HFFc6 (cell line): Measurements from ENCODE around the gene EHHADH. TPM values are rescaled to one million over a fixed set of nuclear protein-coding genes. Genes with fewer than 3 reads are reported as not detected.

Source experiments
- DNase-seq: peaks from one replicate; pipeline ENCODE4 v3.0.0-alpha.2; 2018
- H3K27ac Mint-ChIP-seq: 2 replicates; pipeline ENCODE4 v1.8.0; 2020; ENCODE audit warnings: mild to moderate bottlenecking, mixed read lengths
- H3K27me3 Mint-ChIP-seq: 2 replicates; pipeline ENCODE4 v1.8.0; 2021; ENCODE audit warnings: mild to moderate bottlenecking, moderate library complexity, mixed read lengths; ENCODE audit not compliant: insufficient read depth
- H3K36me3 Mint-ChIP-seq: 2 replicates; pipeline ENCODE4 v1.8.0; 2021; ENCODE audit warnings: low read depth, mixed read lengths
- H3K4me1 Mint-ChIP-seq: 2 replicates; pipeline ENCODE4 v1.8.0; 2020; ENCODE audit warnings: low read depth, mixed read lengths
- H3K4me3 Mint-ChIP-seq: 2 replicates; pipeline ENCODE4 v1.8.0; 2020; ENCODE audit warnings: mild to moderate bottlenecking, moderate library complexity, mixed read lengths
- H3K9me3 Mint-ChIP-seq: 2 replicates; pipeline ENCODE4 v1.8.0; 2020; ENCODE audit warnings: mild to moderate bottlenecking, mixed read lengths
- total RNA-seq, 6 experiments: library from RNA; stranded (reverse); fragmentation: NEBNext Ultra II Directional; extraction: Animal tissue kit (Norgen Biotek cat#: 25700); gene quantifications; 2 replicates in 1 of 6; 3 replicates in 5 of 6; pipeline ENCODE4 v1.2.3, GENCODE V29; 2021
- TF ChIP-seq, protein P1 (sequence below): fragments of 200-600 bp; sonication (generic); IDR thresholded peaks from 2 replicates; pipeline ENCODE4 v1.5.0; 2021; ENCODE audit warnings: antibody characterized with exemption, mild to moderate bottlenecking

The EHHADH gene
- total RNA-seq, 6 experiments from 2014 or later, result 4.2 to 7.4 (median 6.4) TPM

DNA sequence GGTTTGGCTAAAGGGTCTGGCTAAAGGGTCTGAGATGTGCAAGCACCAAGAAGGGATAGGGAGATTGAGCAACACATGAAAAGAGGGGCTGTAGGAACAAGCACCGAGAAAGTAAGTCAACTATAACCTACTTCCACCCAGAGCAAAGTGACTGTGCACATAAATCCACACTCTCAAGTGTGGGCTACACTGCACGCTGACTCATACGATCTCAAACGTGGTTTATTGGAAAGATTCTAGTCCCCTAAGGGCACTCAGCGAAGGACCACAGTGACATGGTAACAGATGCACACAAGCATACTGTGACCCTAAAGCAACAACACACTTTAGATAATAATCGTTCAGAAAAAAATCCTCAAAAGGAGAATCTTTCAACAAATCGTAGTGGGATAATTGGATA, 48.0 kb downstream of the EHHADH start:
- Mint-ChIP-seq H3K27me3 (no peaks in the 10 kb centered on the region; the same call in 1 of the 2 replicates), H3K36me3 (peaks cover 4% of the 10 kb centered on the region), H3K27ac (no peak overlapping the region), H3K4me3 (no peak overlapping the region), H3K9me3 (no peaks in the 10 kb centered on the region), H3K4me1 (peaks cover 32% of the 10 kb centered on the region)
- TF ChIP-seq, protein P1, sequence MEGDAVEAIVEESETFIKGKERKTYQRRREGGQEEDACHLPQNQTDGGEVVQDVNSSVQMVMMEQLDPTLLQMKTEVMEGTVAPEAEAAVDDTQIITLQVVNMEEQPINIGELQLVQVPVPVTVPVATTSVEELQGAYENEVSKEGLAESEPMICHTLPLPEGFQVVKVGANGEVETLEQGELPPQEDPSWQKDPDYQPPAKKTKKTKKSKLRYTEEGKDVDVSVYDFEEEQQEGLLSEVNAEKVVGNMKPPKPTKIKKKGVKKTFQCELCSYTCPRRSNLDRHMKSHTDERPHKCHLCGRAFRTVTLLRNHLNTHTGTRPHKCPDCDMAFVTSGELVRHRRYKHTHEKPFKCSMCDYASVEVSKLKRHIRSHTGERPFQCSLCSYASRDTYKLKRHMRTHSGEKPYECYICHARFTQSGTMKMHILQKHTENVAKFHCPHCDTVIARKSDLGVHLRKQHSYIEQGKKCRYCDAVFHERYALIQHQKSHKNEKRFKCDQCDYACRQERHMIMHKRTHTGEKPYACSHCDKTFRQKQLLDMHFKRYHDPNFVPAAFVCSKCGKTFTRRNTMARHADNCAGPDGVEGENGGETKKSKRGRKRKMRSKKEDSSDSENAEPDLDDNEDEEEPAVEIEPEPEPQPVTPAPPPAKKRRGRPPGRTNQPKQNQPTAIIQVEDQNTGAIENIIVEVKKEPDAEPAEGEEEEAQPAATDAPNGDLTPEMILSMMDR, result no peak
- no peak for DNase-seq

DNA sequence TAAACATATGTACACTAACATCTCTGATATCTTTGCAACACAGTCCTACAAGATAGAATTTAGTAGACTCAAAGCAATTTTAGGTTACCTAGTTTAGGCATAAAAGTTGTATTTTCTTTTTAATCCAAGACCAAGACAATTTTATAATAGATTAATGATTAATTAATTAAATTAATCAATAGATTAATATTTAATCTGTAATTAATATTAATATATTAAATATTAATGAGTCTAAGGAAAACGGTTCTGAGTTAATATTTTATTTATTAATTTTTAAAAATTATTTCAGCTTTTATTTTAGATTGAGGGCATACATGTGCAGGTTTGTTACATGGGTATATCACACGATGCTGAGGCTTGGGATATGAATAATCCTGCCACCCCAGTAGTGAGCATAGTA, 49.0 kb downstream of the EHHADH start:
- H3K27me3 Mint-ChIP-seq, result no peaks in the 10 kb centered on the region; the same call in 1 of the 2 replicates
- DNase-seq, result no peak
- peaks cover 40% of the 10 kb centered on the region for H3K4me1 Mint-ChIP-seq
- no peaks in the 10 kb centered on the region for H3K9me3 Mint-ChIP-seq
- TF ChIP-seq, protein P1, result no peak
- no peak overlapping the region for H3K27ac Mint-ChIP-seq
- no peak overlapping the region for H3K4me3 Mint-ChIP-seq
- peaks cover 7% of the 10 kb centered on the region for H3K36me3 Mint-ChIP-seq

DNA sequence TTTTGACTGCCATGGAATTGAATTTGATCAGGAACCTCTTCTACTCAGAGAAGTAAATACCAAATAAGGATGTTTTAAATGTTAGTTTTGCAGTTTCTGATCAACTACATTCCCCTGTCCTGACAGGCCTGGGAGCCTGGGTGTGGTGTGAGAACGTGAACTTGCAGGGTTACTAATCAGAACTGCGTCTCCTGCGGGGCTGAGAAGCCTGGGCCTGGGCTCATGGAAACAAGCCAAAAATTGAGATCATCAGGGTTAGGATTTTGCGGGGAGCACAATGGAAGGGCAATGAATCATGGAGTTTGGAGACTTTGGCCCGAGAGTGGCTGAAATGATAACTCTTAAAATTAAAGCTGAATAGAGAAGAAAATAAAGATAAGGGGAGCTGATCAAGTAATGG, 53.2 kb downstream of the EHHADH start:
- no peaks in the 10 kb centered on the region; the same call in 1 of the 2 replicates for H3K27me3 Mint-ChIP-seq
- peak overlapping the region; percentile 10; the same call in 1 of the 2 replicates for H3K4me3 Mint-ChIP-seq
- DNase-seq, result peak; percentile 82
- peaks cover 7% of the 10 kb centered on the region for H3K36me3 Mint-ChIP-seq
- H3K9me3 Mint-ChIP-seq, result no peaks in the 10 kb centered on the region
- peak overlapping the region; percentile 65 for H3K27ac Mint-ChIP-seq
- H3K4me1 Mint-ChIP-seq, result peaks cover 22% of the 10 kb centered on the region
- TF ChIP-seq, protein P1, result no peak

DNA sequence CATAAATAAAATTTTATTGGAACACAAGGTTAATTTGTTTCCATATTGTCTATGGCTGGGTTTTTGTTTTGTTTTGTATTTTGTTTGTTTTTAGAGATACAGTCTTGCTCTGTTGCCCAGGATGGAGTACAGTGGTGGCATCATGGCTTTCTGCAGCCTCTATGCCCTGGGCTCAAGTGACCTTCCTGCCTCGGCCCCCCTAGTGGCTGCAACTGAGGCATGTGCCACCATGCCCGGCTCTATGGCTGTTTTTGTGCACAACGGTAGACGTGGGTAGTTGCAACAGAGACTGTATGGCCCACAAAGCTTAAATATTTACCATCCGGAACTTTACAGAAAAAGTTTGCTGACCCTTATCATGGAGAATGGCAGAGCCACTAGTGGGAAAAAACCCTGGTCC, 54.2 kb downstream of the EHHADH start:
- no peak overlapping the region for H3K4me3 Mint-ChIP-seq
- DNase-seq, result no peak
- H3K36me3 Mint-ChIP-seq, result peaks cover 7% of the 10 kb centered on the region
- H3K27ac Mint-ChIP-seq, result no peak overlapping the region
- TF ChIP-seq, protein P1, result peak; percentile 35
- peaks cover 20% of the 10 kb centered on the region for H3K4me1 Mint-ChIP-seq
- H3K9me3 Mint-ChIP-seq, result no peaks in the 10 kb centered on the region
- H3K27me3 Mint-ChIP-seq, result no peaks in the 10 kb centered on the region; the same call in 1 of the 2 replicates

DNA sequence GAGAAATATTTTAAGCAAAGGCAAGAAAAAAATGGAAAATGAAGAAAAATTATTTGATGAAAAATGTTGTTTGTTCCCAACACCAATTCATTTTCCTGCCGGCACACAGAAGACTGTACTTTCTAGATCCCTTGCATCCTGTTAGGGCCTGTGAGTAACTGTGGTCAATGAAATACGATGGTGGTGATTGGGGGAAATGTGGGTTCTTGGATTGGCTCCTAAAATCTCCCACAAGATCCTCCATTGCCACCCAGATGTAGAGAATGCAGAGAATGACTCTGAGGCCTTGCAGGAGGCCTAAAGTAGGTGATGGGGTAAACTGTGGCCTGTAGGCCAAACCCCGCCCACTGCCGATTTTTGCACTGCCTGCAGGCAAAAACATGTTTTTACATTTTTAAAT, 54.6 kb downstream of the EHHADH start:
- TF ChIP-seq, protein P1, result no peak
- peaks cover 7% of the 10 kb centered on the region for H3K36me3 Mint-ChIP-seq
- no peaks in the 10 kb centered on the region; the same call in 1 of the 2 replicates for H3K27me3 Mint-ChIP-seq
- H3K4me1 Mint-ChIP-seq, result peaks cover 20% of the 10 kb centered on the region
- H3K9me3 Mint-ChIP-seq, result no peaks in the 10 kb centered on the region
- DNase-seq, result no peak
- H3K4me3 Mint-ChIP-seq, result no peak overlapping the region
- H3K27ac Mint-ChIP-seq, result no peak overlapping the region

DNA sequence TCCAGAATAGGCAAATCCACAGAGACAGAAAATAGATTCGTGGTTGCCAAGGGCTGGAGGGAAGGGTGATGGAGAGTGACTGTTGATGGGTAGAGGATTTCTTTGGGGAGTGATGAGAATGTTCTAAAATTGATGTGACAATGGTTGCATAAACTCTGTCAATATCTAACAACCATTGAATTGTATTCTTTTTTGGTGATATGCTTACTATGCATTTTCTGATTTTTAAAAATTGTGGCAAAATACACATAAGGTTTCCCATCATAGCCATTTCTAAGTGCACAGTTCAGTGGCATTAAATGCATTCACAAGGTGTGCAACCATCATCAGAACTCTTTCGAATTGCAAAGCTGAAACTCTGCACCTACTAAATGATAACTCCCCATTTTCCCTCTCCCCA, 56.8 kb downstream of the EHHADH start:
- DNase-seq, result no peak
- Mint-ChIP-seq H3K4me1 (peaks cover 20% of the 10 kb centered on the region), H3K27ac (no peak overlapping the region), H3K9me3 (no peaks in the 10 kb centered on the region), H3K27me3 (no peaks in the 10 kb centered on the region; the same call in 1 of the 2 replicates), H3K36me3 (peaks cover 7% of the 10 kb centered on the region), H3K4me3 (no peak overlapping the region)
- TF ChIP-seq, protein P1, result no peak
